HG02678 (cell line): Measurements from ENCODE around the gene AHI1.
"Not testable (repeated sequence)": the region's sequence is repeated elsewhere in the genome, so short reads cannot be mapped to it uniquely, and the experiment has no call there.

Experiments used
- ATAC-seq: cut with Tn5 transposase; IDR thresholded peaks from one replicate; pipeline ENCODE4 v1.9.1; 2021; ENCODE audit warnings: mild to moderate bottlenecking, moderate library complexity; ENCODE audit not compliant: unreplicated experiment

Gene AHI1

DNA sequence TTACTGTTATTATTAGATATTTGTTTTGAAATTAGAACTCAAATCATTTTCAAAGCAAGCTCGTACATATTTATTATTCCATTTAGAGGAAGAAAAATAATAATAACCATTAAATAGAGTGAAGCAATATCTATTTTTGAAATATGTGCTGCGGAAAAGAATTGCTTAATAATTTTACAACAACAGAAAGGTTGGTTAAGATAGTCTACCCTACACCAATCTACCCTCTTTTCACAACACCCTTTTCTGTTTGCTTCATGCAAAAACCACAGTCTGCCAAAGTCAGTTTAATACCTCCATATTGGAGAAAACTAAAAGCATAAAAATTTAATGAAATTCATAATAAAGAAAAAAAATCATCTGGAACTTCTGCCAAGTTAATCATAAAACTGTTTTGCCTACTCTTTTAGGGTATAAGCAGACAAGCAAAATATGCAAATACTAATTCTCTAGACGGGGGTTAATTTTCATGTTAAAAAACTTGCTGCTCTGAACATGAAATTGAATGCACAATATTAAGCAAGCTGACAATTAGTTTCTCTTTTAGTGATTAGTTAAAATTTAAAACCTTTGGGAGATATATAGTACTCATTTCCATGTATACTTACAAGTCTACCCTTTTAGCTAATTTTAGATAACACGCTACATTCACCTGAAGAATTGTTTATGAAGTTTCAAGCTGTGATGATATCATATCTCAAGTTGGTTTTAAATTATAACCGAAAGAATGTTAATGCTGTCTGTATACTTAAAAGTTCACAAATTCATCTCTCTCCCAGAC is 100.2 kb downstream of the AHI1 start:
- no peak for ATAC-seq

- no peak for ATAC-seq
These were observed 102.4 kb downstream of the AHI1 start for GRCh38 chr6:135395136-135395535.

DNA sequence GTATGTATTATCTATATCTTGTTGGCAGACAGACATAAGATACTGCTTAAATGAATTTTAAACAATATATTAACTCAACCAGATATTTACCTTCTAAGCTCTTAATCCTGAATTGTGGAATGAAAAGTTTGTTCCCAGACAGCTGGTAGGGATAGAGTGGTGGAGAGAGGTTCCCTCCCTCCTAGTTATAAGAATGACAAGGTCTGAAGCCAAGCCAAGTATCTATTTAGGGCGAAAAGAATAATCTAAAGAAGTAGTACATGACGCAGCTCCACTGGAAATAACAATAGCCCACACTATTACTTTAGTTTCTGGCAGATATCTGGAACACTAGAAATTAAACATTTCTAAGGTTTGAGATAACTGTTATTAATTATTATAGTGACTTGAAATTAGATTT is 104.3 kb downstream of the AHI1 start:
- ATAC-seq: no peak

- ATAC-seq: no peak
These were observed 107.1 kb downstream of the AHI1 start for GRCh38 chr6:135390458-135390857.

GRCh38 chr6:135385299-135385698 is 112.2 kb downstream of the AHI1 start:
- no peak for ATAC-seq

- ATAC-seq: no peak
These were observed 113.8 kb downstream of the AHI1 start for GRCh38 chr6:135383766-135384165.

- ATAC-seq: no peak
These were observed 114.2 kb downstream of the AHI1 start for GRCh38 chr6:135383301-135383700.

DNA sequence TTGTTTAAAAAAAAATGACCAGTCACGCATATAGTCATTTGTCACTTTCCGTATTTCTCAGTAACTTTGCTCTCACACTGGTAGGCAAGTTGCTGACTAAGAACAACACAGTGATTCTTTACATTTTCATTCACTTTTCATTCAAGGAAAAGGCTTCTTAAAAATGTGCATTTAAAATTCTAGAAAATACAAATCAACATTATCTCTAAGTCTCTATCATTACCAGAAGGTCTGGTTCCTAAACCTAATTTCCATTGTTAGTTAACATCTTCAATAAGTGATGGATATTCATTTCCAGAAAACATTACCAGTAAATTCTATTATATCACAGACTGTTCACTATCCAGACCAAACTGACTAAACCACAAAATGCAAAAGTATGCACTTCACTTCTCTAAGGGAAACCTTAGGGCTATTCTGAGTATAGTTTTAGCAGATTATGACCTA is 115.3 kb downstream of the AHI1 start:
- peak; percentile 88 for ATAC-seq

DNA sequence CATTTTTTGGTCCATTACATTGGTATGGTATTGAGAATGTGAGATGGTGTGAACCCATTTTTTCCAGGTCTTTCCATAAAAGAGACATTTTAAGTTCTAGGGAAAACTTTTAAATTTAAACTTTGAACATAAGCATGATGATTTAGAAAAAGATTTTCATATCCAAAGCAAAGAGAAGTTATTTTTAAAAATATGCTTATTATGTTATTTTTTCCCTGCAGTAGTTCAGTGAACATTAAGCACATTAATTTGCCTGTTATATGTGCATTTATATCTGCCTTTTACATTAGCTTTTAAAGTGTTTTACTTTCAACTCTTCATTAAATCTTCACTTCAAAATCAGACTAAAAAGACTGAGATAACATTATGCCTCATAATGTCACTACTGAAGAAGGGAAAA is 116.7 kb downstream of the AHI1 start:
- ATAC-seq: no peak

DNA sequence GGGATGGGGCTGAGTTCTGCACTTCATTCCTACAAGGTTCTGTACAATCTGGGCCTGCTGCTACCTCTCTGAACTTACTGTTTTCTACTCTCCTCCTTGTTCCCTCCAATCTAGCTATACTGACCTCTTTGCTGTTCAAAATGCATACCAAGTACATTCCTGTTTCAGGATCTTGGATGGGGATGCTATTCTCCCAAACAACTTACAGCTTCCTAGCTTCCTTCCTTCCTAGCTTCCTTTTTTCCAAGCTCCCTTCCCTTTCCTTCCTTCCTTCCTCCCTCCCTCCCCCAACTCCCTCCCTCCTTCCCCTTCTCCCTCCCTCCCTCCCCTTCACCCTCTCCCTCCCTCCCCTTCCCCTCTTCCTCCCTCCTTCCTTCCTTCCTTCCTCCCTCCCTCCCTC is 117.9 kb downstream of the AHI1 start:
- ATAC-seq: no peak

DNA sequence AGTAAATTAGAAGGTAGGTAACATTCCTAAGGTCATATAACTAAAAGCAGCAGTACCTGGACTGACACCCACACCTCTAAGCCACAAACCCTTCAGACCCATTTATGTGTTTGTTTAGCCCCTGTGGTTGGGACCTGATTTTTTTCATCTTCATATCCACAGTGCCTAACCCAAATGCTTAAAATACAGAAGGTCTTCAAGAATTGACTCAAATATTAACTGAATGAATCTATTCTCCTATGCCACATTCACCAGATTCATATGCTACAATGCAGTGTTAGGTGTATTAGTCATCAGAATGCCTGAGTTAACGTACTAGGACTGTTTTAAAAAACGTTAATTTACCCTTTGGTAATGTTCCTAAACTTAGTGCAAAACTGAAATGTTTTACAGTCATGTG is 124.8 kb downstream of the AHI1 start:
- no peak for ATAC-seq

GRCh38 chr6:135363622-135364021 is 133.9 kb downstream of the AHI1 start:
- not testable (repeated sequence) for ATAC-seq

DNA sequence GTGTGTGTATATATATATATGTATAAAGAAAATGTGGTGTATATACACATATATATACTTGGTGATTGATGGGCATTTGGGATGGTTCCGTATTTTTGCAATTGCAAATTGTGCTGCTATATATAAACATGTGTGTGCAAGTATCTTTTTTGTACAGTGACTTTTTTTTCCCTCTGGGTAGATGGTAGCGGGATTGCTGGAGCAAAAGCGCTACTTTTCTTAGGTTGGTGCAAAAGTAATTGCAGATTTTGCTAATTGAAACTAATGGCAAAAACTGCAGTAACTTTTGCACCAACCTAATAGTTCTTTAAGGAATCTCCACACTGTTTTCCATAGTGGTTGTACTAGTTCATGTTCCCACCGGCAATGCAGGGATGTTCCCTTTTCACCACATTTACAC is 135.4 kb downstream of the AHI1 start:
- ATAC-seq: no peak

- ATAC-seq: no peak
These were observed 137.3 kb downstream of the AHI1 start for GRCh38 chr6:135360222-135360621.

GRCh38 chr6:135358985-135359384 is 138.6 kb downstream of the AHI1 start:
- no peak for ATAC-seq

- ATAC-seq: no peak
These were observed 139.2 kb downstream of the AHI1 start for GRCh38 chr6:135358251-135358821.

GRCh38 chr6:135354407-135354806 is 143.1 kb downstream of the AHI1 start:
- no peak for ATAC-seq

DNA sequence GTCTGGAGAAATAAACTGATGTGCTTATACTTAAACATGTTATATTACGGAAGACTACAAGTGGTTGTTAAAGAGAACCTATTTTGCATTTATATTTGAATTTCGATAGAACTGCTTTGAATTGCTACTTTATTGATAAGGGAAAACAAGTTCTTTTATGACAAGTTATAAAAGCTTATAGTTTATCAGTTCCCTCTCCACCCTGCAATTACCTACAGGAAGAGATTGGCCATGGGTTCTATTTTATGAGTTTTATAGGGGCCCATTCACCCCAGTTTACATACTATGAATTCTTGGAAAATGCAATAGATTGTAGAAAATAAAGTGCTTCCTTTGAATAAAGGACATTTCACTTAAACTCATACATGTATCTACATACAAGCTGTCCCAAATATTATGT is 144.4 kb downstream of the AHI1 start:
- ATAC-seq: no peak

- no peak for ATAC-seq
These were observed 145.9 kb downstream of the AHI1 start for GRCh38 chr6:135351635-135352034.

GRCh38 chr6:135347887-135348286 is 149.7 kb downstream of the AHI1 start:
- no peak for ATAC-seq

- no peak for ATAC-seq
These were observed 150.8 kb downstream of the AHI1 start for GRCh38 chr6:135346747-135347146.

DNA sequence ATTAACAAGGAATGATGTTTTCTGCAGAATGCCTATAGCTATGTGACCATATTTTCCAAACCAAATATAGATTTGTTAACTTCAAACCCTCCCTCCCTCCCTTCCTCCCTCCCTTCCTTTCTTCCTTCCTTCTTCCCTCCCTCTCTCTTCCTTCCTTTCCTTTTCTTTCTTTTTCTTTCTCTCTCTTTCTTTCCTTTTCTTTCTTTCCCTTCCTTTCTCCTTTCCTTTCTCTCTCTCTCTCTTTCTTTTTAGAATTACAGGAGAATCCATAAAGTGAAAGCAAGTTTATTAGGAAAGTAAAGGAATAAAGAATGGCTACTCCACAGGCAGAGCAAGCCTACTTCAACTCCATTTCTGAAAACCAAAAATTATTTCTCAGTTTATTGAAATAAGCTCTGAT is 153.0 kb downstream of the AHI1 start:
- ATAC-seq: no peak

- not testable (repeated sequence) for ATAC-seq
These were observed 157.6 kb downstream of the AHI1 start for GRCh38 chr6:135339920-135340319.
